Putamen (tissue), 1 donor: ENCODE data around the gene LCNL1.

Experiments used
- DNase-seq: peaks from one replicate; pipeline ENCODE4 v3.0.0-alpha.2; 2016; ENCODE audit warnings: low spot score

Gene LCNL1

GRCh38 chr9:137012694-137013570 lies 30.1 kb downstream of the LCNL1 start:
- DNase-seq: no peak

GRCh38 chr9:137013571-137013940 lies 30.8 kb downstream of the LCNL1 start:
- no peak for DNase-seq

GRCh38 chr9:137014166-137014565 lies 31.4 kb downstream of the LCNL1 start:
- no peak for DNase-seq

- no peak for DNase-seq
Measured at GRCh38 chr9:137014776-137015539, 32.2 kb downstream of the LCNL1 start.

- no peak for DNase-seq
Measured at GRCh38 chr9:137015540-137015930, 32.7 kb downstream of the LCNL1 start.

GRCh38 chr9:137015976-137016375 lies 33.2 kb downstream of the LCNL1 start:
- DNase-seq: no peak

- DNase-seq: no peak
Measured at GRCh38 chr9:137016436-137016835, 33.6 kb downstream of the LCNL1 start.

- DNase-seq: no peak
Measured at GRCh38 chr9:137017071-137017470, 34.3 kb downstream of the LCNL1 start.

GRCh38 chr9:137017791-137018497 lies 35.2 kb downstream of the LCNL1 start:
- DNase-seq: no peak

- no peak for DNase-seq
Measured at GRCh38 chr9:137018761-137019559, 36.2 kb downstream of the LCNL1 start.

GRCh38 chr9:137019891-137020683 lies 37.3 kb downstream of the LCNL1 start:
- DNase-seq: no peak

GRCh38 chr9:137020771-137021567 lies 38.2 kb downstream of the LCNL1 start:
- no peak for DNase-seq

- no peak for DNase-seq
Measured at GRCh38 chr9:137021568-137021978, 38.8 kb downstream of the LCNL1 start.

GRCh38 chr9:137021979-137022661 lies 39.3 kb downstream of the LCNL1 start:
- DNase-seq: peak; percentile 94

- no peak for DNase-seq
Measured at GRCh38 chr9:137022662-137023008, 39.8 kb downstream of the LCNL1 start.

- DNase-seq: peak; percentile 51
Measured at GRCh38 chr9:137023157-137023556, 40.4 kb downstream of the LCNL1 start.

GRCh38 chr9:137023583-137023991 lies 40.8 kb downstream of the LCNL1 start:
- peak; percentile 74 for DNase-seq

- DNase-seq: peak; percentile 99
Measured at GRCh38 chr9:137025517-137025966, 42.7 kb downstream of the LCNL1 start.

GRCh38 chr9:137026384-137026783 lies 43.6 kb downstream of the LCNL1 start:
- no peak for DNase-seq
